ENCODE measurements around the gene UNK. TPM values are rescaled to one million over a fixed set of nuclear protein-coding genes. Genes with fewer than 3 reads are reported as not detected.

Gene UNK
- total and polyA plus RNA-seq, 2 of the 13 experiments (the other 11 are each of a cell fraction or from before 2014, with no cell fraction given), result 31.6 to 33.0 TPM

- TF ChIP-seq PRMT3 (CRISPR knock-in tag; IDR thresholded peaks at IDR 0.05; ENCODE audit: borderline replicate concordance, low read depth), result peak; percentile 65; the same call in 1 of the 2 replicates
- TF ChIP-seq BORCS8-MEF2B (CRISPR knock-in tag; IDR thresholded peaks at IDR 0.05), result peak; percentile 74
- peak; percentile 95 for TF ChIP-seq ZNF362 (CRISPR knock-in tag; IDR thresholded peaks at IDR 0.05; ENCODE audit: borderline replicate concordance)
- no peak for TF ChIP-seq HIC2 (CRISPR knock-in tag; IDR thresholded peaks at IDR 0.05; ENCODE audit: low read depth)
- peak; percentile 40; the same call in 1 of the 2 replicates for TF ChIP-seq HNF4G (IDR thresholded peaks at IDR 0.05; ENCODE audit: borderline replicate concordance, low read depth, low read length)
- no peak for TF ChIP-seq HNF4G (CRISPR knock-in tag; IDR thresholded peaks at IDR 0.05; ENCODE audit: borderline replicate concordance, low read depth)
- TF ChIP-seq ZNF225 (CRISPR knock-in tag; IDR thresholded peaks at IDR 0.05), result peak; percentile 77; the same call in 1 of the 2 replicates
- no peak for TF ChIP-seq KLF13 (CRISPR knock-in tag; IDR thresholded peaks at IDR 0.05)
- TF ChIP-seq CENPBD1 (CRISPR knock-in tag; IDR thresholded peaks at IDR 0.05; ENCODE audit: borderline replicate concordance, low read depth), result no peak
- TF ChIP-seq EP300 (IDR thresholded peaks at IDR 0.05; ENCODE audit: low read depth in 2 of 2, low read length in 2 of 2), result peak; percentile 81 to 82; a peak in 3 of 4 replicates
- TF ChIP-seq EP300 (CRISPR knock-in tag; IDR thresholded peaks at IDR 0.05; ENCODE audit: borderline replicate concordance), result peak; percentile 75; the same call in 1 of the 2 replicates
- TF ChIP-seq ZFP82 (CRISPR knock-in tag; IDR thresholded peaks at IDR 0.05; ENCODE audit: borderline replicate concordance), result no peak
These were observed 84.9 kb downstream of the UNK start (continued) for GRCh38 chr17:75869282-75870141.

Measured in HepG2 (cell line).